HepG2 (cell line): ENCODE results near the gene PRKACA. TPM values are rescaled to one million over a fixed set of nuclear protein-coding genes. Genes with fewer than 3 reads are reported as not detected.

ENCODE experiments used
- ATAC-seq: fragments of 200-7000 bp; cut with Tn5 transposase; 3 replicates; pipeline ENCODE4 v1.9.1; 2020; ENCODE audit warnings: mild to moderate bottlenecking, moderate library complexity
- BruUV-seq: library from RNA; stranded (reverse); fragments of 400-500 nt; replicated peaks from 2 replicates; lab custom pipeline; 2021; lab: Mats Ljungman, UMichigan
- CTCF ChIA-PET: fragments of 300-600 bp; formaldehyde crosslinking; extraction: SDS; loops from one replicate; lab custom pipeline; 2021; ENCODE audit warnings: low total read pairs, inconsistent platforms, low intra/inter-chr PET ratio; lab: Yijun Ruan, JAX
- POLR2A ChIA-PET: fragments of 350-600 bp; sonication (Branson Sonifier 250); formaldehyde crosslinking; loops from one replicate; lab custom pipeline; 2020; ENCODE audit warnings: antibody characterized with exemption, inconsistent platforms; lab: Yijun Ruan, JAX
- DNase-seq: peaks from one replicate; pipeline ENCODE4 v3.0.0-alpha.2; 2015; ENCODE audit warnings: low spot score
- FAIRE-seq: peaks from 3 replicates; lab custom pipeline; 2011; peaks lifted over from hg19 to GRCh38; lab: Jason Lieb, UNC
- H2AFZ ChIP-seq: one replicate; pipeline ENCODE4 v1.6.1; 2011; ENCODE audit warnings: low read length, inconsistent platforms
- H3K27ac ChIP-seq: fragments of 300-600 bp; 3 replicates; pipeline ENCODE4 v1.8.0; 2011; ENCODE audit warnings: mixed run types, mild to moderate bottlenecking, mixed read lengths, low read length, inconsistent platforms; ENCODE audit not compliant: insufficient read depth; ENCODE audit errors: extremely low read length
- H3K27me3 ChIP-seq, 2 experiments: fragments of 200-600 bp in 1 of 2; 2 replicates in 1 of 2; 3 replicates in 1 of 2; pipeline versions ENCODE4 v1.6.0 to v1.8.0; 2011; ENCODE audit warnings: low read length in 2 of 2, mild to moderate bottlenecking in 2 of 2, moderate library complexity in 2 of 2, inconsistent platforms in 1 of 2; ENCODE audit not compliant: insufficient read depth in 2 of 2, control insufficient read depth in 1 of 2
- H3K36me3 ChIP-seq, 2 experiments: fragments of 200-600 bp in 1 of 2; replicated peaks in 1 of 2; 2 replicates in 1 of 2; 3 replicates in 1 of 2; pipeline versions ENCODE4 v1.5.1 to v1.8.0; 2011; ENCODE audit warnings: low read length in 2 of 2, inconsistent platforms in 1 of 2; ENCODE audit not compliant: insufficient read depth in 2 of 2, control insufficient read depth in 1 of 2
- H3K4me1 ChIP-seq: 2 replicates; pipeline ENCODE4 v1.5.1; 2012; ENCODE audit warnings: low read length, inconsistent platforms; ENCODE audit not compliant: insufficient read depth
- H3K4me2 ChIP-seq: 2 replicates; pipeline ENCODE4 v1.6.0; 2011; ENCODE audit warnings: low read depth, low read length, inconsistent platforms
- H3K4me3 ChIP-seq, 3 experiments: fragments of 200-600 bp in 1 of 3; sonication (generic), shearing (Covaris generic) in 1 of 3; replicated peaks in 1 of 3; 2 replicates each; pipeline ENCODE4 v1.5.1; 2011 to 2016; ENCODE audit warnings: low read length in 3 of 3, inconsistent platforms in 2 of 3, low read depth in 2 of 3, mild to moderate bottlenecking in 2 of 3, control low read depth in 1 of 3, mixed read lengths in 1 of 3; ENCODE audit not compliant: insufficient read depth in 1 of 3
- H3K79me2 ChIP-seq: one replicate; pipeline ENCODE4 v1.6.1; 2011; ENCODE audit warnings: low read length, inconsistent platforms; ENCODE audit not compliant: insufficient read depth
- H3K9ac ChIP-seq: 2 replicates; pipeline ENCODE4 v1.6.0; 2011; ENCODE audit warnings: mild to moderate bottlenecking, low read depth, low read length, inconsistent platforms; ENCODE audit not compliant: insufficient read depth
- H3K9me3 ChIP-seq: 2 replicates; pipeline ENCODE4 v1.5.1; 2012; ENCODE audit warnings: mild to moderate bottlenecking, low read length
- H4K20me1 ChIP-seq: 2 replicates; pipeline ENCODE4 v1.6.0; 2011; ENCODE audit warnings: inconsistent platforms, mild to moderate bottlenecking, low read length, moderate library complexity; ENCODE audit not compliant: insufficient read depth
- ATF1 ChIP-seq: IDR thresholded peaks from 2 replicates; pipeline ENCODE4 v1.6.1; 2016; ENCODE audit warnings: mild to moderate bottlenecking, control low read depth
- BCL6 ChIP-seq: IDR thresholded peaks from 2 replicates; pipeline ENCODE4 v1.6.1; 2016; ENCODE audit warnings: missing genetic modification reagents, missing compliant biosample characterization
- CHD4 ChIP-seq: fragments of 200-600 bp; sonication (generic); IDR thresholded peaks from 2 replicates; pipeline ENCODE4 v1.7.0; 2017; ENCODE audit warnings: mild to moderate bottlenecking, low read length, borderline replicate concordance
- DPF2 ChIP-seq: sonication (generic); formaldehyde crosslinking; IDR thresholded peaks from 2 replicates; pipeline ENCODE4 v1.4.0; 2020; ENCODE audit warnings: mild to moderate bottlenecking, low read depth, missing genetic modification reagents, borderline replicate concordance
- GFI1 ChIP-seq: sonication (generic); formaldehyde crosslinking; IDR thresholded peaks from 2 replicates; pipeline ENCODE4 v1.5.0; 2020; ENCODE audit warnings: missing genetic modification reagents, mild to moderate bottlenecking, borderline replicate concordance
- HMG20A ChIP-seq: IDR thresholded peaks from 2 replicates; pipeline ENCODE4 v1.6.1; 2016; ENCODE audit warnings: borderline replicate concordance
- HNF4A ChIP-seq: sonication (generic); formaldehyde crosslinking; IDR thresholded peaks from 2 replicates; pipeline ENCODE4 v1.4.0; 2020; ENCODE audit warnings: missing genetic modification reagents
- KDM6A ChIP-seq: IDR thresholded peaks from 2 replicates; pipeline ENCODE4 v1.6.1; 2016; ENCODE audit warnings: low read depth
- MED1 ChIP-seq: sonication (generic); formaldehyde crosslinking; IDR thresholded peaks from 2 replicates; pipeline ENCODE4 v1.4.0; 2020; ENCODE audit warnings: missing genetic modification reagents
- MIXL1 ChIP-seq: IDR thresholded peaks from 2 replicates; pipeline ENCODE4 v1.6.1; 2016
- NR2C2 ChIP-seq: sonication (generic); formaldehyde crosslinking; IDR thresholded peaks from 2 replicates; pipeline ENCODE4 v1.4.0; 2020; ENCODE audit warnings: missing genetic modification reagents, mild to moderate bottlenecking, moderate library complexity, borderline replicate concordance
- NR2F6 ChIP-seq, 2 experiments: IDR thresholded peaks; 2 replicates each; pipeline ENCODE4 v1.6.1; 2016; ENCODE audit warnings: antibody characterized with exemption in 1 of 2, mild to moderate bottlenecking in 1 of 2
- PHB2 ChIP-seq: fragments of 450-650 bp; IDR thresholded peaks from 2 replicates; pipeline ENCODE4 v1.6.1; 2018; ENCODE audit not compliant: partially characterized antibody
- POLR2G ChIP-seq: fragments of 200-400 bp; formaldehyde crosslinking; IDR thresholded peaks from 2 replicates; pipeline ENCODE4 v1.6.1; 2018; ENCODE audit warnings: mild to moderate bottlenecking, low read depth, low read length, moderate library complexity
- SIN3B ChIP-seq: fragments of 150-350 bp; IDR thresholded peaks from 2 replicates; pipeline ENCODE4 v1.6.1; 2014; ENCODE audit warnings: low read length
- SKI ChIP-seq: fragments of 450-650 bp; IDR thresholded peaks from one replicate; pipeline ENCODE4 v1.6.1; 2018; ENCODE audit warnings: mild to moderate bottlenecking; ENCODE audit not compliant: partially characterized antibody
- SP5 ChIP-seq: IDR thresholded peaks from 2 replicates; pipeline ENCODE4 v1.6.1; 2016; ENCODE audit warnings: low read depth, borderline replicate concordance
- SSRP1 ChIP-seq: IDR thresholded peaks from 2 replicates; pipeline ENCODE4 v1.6.1; 2016; ENCODE audit warnings: control low read depth
- YEATS4 ChIP-seq: sonication (generic); formaldehyde crosslinking; IDR thresholded peaks from 2 replicates; pipeline ENCODE4 v1.4.0; 2020; ENCODE audit warnings: missing genetic modification reagents, borderline replicate concordance
- ZBTB21 ChIP-seq: sonication (generic); formaldehyde crosslinking; IDR thresholded peaks from 2 replicates; pipeline ENCODE4 v1.4.0; 2020; ENCODE audit warnings: missing genetic modification reagents
- ZNF224 ChIP-seq: sonication (generic); formaldehyde crosslinking; IDR thresholded peaks from 2 replicates; pipeline ENCODE4 v1.5.0; 2020; ENCODE audit warnings: mild to moderate bottlenecking, missing genetic modification reagents
- WGBS: methylation state at CpG from one replicate; pipeline ENCODE4 v1.1.6; 2017; ENCODE audit warnings: low lambda C conversion rate; 5-methylcytosine and 5-hydroxymethylcytosine counted together
- in situ Hi-C: cut with HindIII; loops from 2 replicates; pipeline ENCODE4 v1.10.0; 2017; ENCODE audit warnings: low pct_unique_long_range_greater_than_20kb; ENCODE audit not compliant: extremely low pct_ligation_motif_present
- intact Hi-C: fragments of 100-400 bp; cut with micrococcal nuclease; formaldehyde crosslinking; loops from one replicate; pipeline ENCODE4 v1.10.0; 2022; ENCODE audit not compliant: unreplicated experiment
- polyA plus RNA-seq, 8 experiments: library from polyadenylated mRNA; depleted of rRNA in 3 of 8; stranded (reverse) in 7 of 8; unstranded in 1 of 8; fragments of >200 nt; fragmentation: Illumina TruSeq in 4 of 8; extraction: Trizol in 4 of 8; gene quantifications; 2 replicates each; pipeline versions ENCODE4 v1.2.1 to v1.2.3, GENCODE V29; 2011 to 2016; ENCODE audit warnings: low read depth in 4 of 8, missing spikeins in 1 of 8, mixed read lengths in 1 of 8; ENCODE audit not compliant: insufficient read depth in 1 of 8
- total RNA-seq, 5 experiments: library from RNA; depleted of rRNA; stranded (reverse); fragments of >200 nt; fragmentation: Illumina TruSeq; extraction: Trizol; gene quantifications; 2 replicates each; pipeline ENCODE4 v1.2.3, GENCODE V29; 2016; ENCODE audit warnings: low read depth in 1 of 5
- TF ChIP-seq, protein P1 (sequence below), 2 experiments: fragments of 450-650 bp in 1 of 2; sonication (generic) in 1 of 2; formaldehyde crosslinking; IDR thresholded peaks; 2 replicates each; pipeline versions ENCODE4 v1.5.0 to v1.8.0; 2020 to 2022; ENCODE audit warnings: mild to moderate bottlenecking in 1 of 2, missing genetic modification reagents in 1 of 2
- TF ChIP-seq, protein P2 (sequence below): sonication (generic); formaldehyde crosslinking; IDR thresholded peaks from 2 replicates; pipeline ENCODE4 v1.4.0; 2020; ENCODE audit warnings: missing genetic modification reagents
- TF ChIP-seq, protein P3 (sequence below): sonication (generic); formaldehyde crosslinking; IDR thresholded peaks from 2 replicates; pipeline ENCODE4 v1.5.0; 2020; ENCODE audit warnings: missing genetic modification reagents

PRKACA gene
- total and polyA plus RNA-seq, 2 of the 13 experiments (the other 11 are each of a cell fraction or from before 2014, with no cell fraction given) = 11.0 to 18.2 TPM

DNA sequence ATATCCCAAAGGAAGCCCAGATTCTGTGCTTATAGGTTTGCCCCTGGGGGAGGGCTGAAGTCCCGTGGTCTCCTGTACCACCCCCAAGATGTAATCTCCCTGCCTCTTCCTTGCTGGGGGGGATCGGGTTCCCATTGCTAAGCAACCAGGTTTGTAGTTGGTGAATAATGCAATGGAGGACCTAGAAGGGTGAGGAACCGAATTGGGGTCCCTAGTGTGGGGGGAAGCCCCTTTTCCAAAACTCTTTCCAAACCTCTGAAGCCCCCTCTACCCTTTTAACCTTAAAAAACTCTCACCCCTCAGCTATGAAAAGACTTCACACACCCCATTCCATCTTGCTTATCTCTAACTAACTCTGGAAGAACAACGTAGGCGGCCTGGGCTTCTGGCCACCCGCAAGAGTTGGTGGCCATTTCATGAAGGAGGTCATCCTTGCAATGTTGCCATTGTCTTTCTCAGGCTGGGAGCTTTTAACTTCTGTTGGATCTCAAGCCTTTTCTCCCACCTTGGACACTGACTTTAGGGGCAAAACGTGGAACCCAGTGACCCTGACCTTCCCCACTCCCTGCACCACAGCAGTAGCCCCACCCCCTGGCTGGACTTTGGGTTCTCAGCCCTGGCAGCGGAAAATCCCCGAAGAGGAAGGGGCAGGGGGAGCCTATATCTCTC is 56.3 kb downstream of the PRKACA start:
- Histone ChIP-seq H3K79me2 (no peaks in the 10 kb centered on the region), H3K4me2 (peak overlapping the region; percentile 86), H3K4me1 (peaks cover 41% of the 10 kb centered on the region), H3K9ac (peak overlapping the region; percentile 65), H2AFZ (no peak overlapping the region), H4K20me1 (no peaks in the 10 kb centered on the region), H3K4me3 (peak overlapping the region; percentile 52 to 73 (median 58)), H3K27ac (peak overlapping the region; percentile 81), H3K36me3 (no peaks in the 10 kb centered on the region), H3K27me3 (no peaks in the 10 kb centered on the region), H3K9me3 (no peaks in the 10 kb centered on the region)
- peak; percentile 54 for ATAC-seq
- 5% methylated on average over 9 of the region's 9 CpGs for WGBS
- peak; percentile 57 for DNase-seq
- CTCF ChIA-PET = interaction anchor here (0.6 kb wide), 1 partner anchor 12 kb away, joined by 3 read pairs; no protein-coding TSS in a partner anchor
- POLR2A ChIA-PET = interaction anchor here (1.1 to 5.7 kb wide), 2 partner anchors 11 to 177 kb away, joined by 3 to 62 read pairs; partner anchors contain the start of gene MISP3
- in situ Hi-C loops (loop anchor here (25.0 kb wide), 1 partner anchor 299 kb away; the partner anchor contains the start of genes C19orf53 and MRI1), intact Hi-C loops (no loop called here)
- BruUV-seq = TSS peak; percentile 94
- peak; percentile 84 for FAIRE-seq
- peak; percentile 90 for TF ChIP-seq NR2F6 (IDR thresholded peaks at IDR 0.05)
- TF ChIP-seq NR2F6 (CRISPR knock-in tag; IDR thresholded peaks at IDR 0.05) = peak; percentile 95
- TF ChIP-seq MED1 (CRISPR knock-in tag) = 0 out of 2 replicates have a peak, but pooled peaks have one; percentile 46
- TF ChIP-seq SP5 = peak; percentile 74
- 0 out of 2 replicates have a peak, but pooled peaks have one; percentile 56 for TF ChIP-seq KDM6A (CRISPR knock-in tag)
- TF ChIP-seq NR2C2 (CRISPR knock-in tag) = peak; percentile 78
- TF ChIP-seq ZNF224 = no peak
- peak; percentile 20 for TF ChIP-seq SKI
- TF ChIP-seq, protein P1, sequence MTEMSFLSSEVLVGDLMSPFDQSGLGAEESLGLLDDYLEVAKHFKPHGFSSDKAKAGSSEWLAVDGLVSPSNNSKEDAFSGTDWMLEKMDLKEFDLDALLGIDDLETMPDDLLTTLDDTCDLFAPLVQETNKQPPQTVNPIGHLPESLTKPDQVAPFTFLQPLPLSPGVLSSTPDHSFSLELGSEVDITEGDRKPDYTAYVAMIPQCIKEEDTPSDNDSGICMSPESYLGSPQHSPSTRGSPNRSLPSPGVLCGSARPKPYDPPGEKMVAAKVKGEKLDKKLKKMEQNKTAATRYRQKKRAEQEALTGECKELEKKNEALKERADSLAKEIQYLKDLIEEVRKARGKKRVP (CRISPR knock-in tag; IDR thresholded peaks at IDR 0.05) = no peak
- peak; percentile 68 for TF ChIP-seq POLR2G
- TF ChIP-seq, protein P2, sequence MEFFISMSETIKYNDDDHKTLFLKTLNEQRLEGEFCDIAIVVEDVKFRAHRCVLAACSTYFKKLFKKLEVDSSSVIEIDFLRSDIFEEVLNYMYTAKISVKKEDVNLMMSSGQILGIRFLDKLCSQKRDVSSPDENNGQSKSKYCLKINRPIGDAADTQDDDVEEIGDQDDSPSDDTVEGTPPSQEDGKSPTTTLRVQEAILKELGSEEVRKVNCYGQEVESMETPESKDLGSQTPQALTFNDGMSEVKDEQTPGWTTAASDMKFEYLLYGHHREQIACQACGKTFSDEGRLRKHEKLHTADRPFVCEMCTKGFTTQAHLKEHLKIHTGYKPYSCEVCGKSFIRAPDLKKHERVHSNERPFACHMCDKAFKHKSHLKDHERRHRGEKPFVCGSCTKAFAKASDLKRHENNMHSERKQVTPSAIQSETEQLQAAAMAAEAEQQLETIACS (CRISPR knock-in tag) = no peak
- TF ChIP-seq PHB2 = no peak
- 0 out of 2 replicates have a peak, but pooled peaks have one; percentile 44 for TF ChIP-seq YEATS4 (CRISPR knock-in tag)
- no peak for TF ChIP-seq SIN3B
- TF ChIP-seq GFI1 (CRISPR knock-in tag) = no peak
- TF ChIP-seq MIXL1 (CRISPR knock-in tag) = 0 out of 2 replicates have a peak, but pooled peaks have one; percentile 23
- 0 out of 2 replicates have a peak, but pooled peaks have one; percentile 16 for TF ChIP-seq HMG20A (CRISPR knock-in tag)
- TF ChIP-seq ATF1 = no peak
- TF ChIP-seq, protein P3, sequence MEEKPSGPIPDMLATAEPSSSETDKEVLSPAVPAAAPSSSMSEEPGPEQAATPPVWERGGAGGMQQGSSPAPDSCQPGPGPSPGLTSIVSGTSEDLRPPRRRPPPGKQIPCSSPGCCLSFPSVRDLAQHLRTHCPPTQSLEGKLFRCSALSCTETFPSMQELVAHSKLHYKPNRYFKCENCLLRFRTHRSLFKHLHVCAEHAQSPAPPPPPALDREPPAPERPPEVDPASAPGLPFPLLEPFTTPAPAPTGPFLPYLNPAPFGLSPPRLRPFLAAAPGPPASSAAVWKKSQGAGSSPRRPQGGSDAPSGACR (CRISPR knock-in tag) = 0 out of 2 replicates have a peak, but pooled peaks have one; percentile 46
- 0 out of 2 replicates have a peak, but pooled peaks have one; percentile 0 for TF ChIP-seq CHD4
- 0 out of 2 replicates have a peak, but pooled peaks have one; percentile 10 for TF ChIP-seq BCL6 (CRISPR knock-in tag)
- no peak for TF ChIP-seq ZBTB21 (CRISPR knock-in tag)
- peak; percentile 48; the same call in 1 of the 2 replicates for TF ChIP-seq DPF2
- peak; percentile 94 for TF ChIP-seq HNF4A (CRISPR knock-in tag)
- no peak for TF ChIP-seq SSRP1
